Esophagus muscularis mucosa (tissue), 4 donors: ENCODE measurements around the gene APOE.

Source experiments
- EP300 ChIP-seq: sonication (generic); formaldehyde crosslinking; IDR thresholded peaks from one replicate; pipeline ENCODE4 v1.6.1; 2017; ENCODE audit warnings: antibody characterized with exemption
- POLR2AphosphoS5 ChIP-seq, 2 donors: sonication (generic); formaldehyde crosslinking; IDR thresholded peaks; one replicate each; pipeline ENCODE4 v1.6.1; 2017; ENCODE audit warnings: antibody characterized with exemption in 2 of 2
- TF ChIP-seq, protein P1 (sequence below), 3 experiments: fragments of 200-600 bp in 2 of 3; fragments of 450-650 bp in 1 of 3; sonication (generic) in 2 of 3; IDR thresholded peaks; one replicate each; pipeline ENCODE4 v1.5.1; 2017 to 2019; ENCODE audit warnings: antibody characterized with exemption in 3 of 3, mild to moderate bottlenecking in 2 of 3, moderate library complexity in 1 of 3

DNA sequence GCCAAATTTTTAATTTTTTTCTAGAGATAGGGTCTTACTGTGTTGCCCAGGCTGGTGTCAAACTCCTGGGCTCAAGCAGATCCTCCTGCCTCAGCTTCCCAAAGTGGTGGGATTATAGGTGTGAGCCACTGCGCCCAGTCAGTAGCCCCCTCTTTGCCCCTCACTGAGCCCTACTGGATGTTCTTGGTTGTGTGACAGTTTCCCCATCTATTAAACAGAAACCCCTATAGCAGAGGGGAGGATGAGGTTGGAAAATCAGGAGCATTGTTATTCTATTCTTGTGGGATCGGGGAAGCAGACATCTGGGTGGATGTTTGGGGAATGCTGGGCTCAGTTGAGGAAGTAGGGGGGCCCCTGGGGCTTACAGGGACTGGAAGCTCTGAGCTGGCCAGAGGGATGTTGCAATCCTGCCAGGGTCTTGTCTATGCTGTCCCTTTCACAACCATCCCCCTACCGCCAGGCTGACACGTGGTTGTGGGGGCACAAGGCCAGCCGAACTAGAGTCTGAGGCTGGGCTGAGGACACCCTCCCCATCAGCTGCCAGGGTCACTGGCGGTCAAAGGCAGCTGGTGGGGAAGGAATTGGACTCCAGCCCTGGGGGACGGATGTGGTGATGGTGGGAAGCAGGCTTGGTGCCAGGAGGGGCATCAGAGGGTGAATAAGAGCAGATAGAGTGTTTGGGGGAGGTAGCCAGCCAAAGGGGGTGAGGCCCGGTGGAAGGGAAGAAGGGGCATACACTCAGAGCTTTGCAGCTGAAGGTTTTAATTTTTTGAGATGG lies 19.7 kb downstream of the APOE start:
- TF ChIP-seq, protein P1, sequence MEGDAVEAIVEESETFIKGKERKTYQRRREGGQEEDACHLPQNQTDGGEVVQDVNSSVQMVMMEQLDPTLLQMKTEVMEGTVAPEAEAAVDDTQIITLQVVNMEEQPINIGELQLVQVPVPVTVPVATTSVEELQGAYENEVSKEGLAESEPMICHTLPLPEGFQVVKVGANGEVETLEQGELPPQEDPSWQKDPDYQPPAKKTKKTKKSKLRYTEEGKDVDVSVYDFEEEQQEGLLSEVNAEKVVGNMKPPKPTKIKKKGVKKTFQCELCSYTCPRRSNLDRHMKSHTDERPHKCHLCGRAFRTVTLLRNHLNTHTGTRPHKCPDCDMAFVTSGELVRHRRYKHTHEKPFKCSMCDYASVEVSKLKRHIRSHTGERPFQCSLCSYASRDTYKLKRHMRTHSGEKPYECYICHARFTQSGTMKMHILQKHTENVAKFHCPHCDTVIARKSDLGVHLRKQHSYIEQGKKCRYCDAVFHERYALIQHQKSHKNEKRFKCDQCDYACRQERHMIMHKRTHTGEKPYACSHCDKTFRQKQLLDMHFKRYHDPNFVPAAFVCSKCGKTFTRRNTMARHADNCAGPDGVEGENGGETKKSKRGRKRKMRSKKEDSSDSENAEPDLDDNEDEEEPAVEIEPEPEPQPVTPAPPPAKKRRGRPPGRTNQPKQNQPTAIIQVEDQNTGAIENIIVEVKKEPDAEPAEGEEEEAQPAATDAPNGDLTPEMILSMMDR (IDR thresholded peaks at IDR 0.05) = no peak
- no peak for TF ChIP-seq EP300
- TF ChIP-seq POLR2AphosphoS5 (IDR thresholded peaks at IDR 0.05) = peak; percentile 23 to 33
